EH (cell line): ENCODE results near the gene SLC39A11.
A peak's percentile ranks its signal among the peaks of the same experiment; 100 is the strongest.

ENCODE experiments used
- DNase-seq: peaks from one replicate; pipeline ENCODE4 v3.0.0-alpha.2; 2015; ENCODE audit warnings: low read depth

Gene SLC39A11

DNA sequence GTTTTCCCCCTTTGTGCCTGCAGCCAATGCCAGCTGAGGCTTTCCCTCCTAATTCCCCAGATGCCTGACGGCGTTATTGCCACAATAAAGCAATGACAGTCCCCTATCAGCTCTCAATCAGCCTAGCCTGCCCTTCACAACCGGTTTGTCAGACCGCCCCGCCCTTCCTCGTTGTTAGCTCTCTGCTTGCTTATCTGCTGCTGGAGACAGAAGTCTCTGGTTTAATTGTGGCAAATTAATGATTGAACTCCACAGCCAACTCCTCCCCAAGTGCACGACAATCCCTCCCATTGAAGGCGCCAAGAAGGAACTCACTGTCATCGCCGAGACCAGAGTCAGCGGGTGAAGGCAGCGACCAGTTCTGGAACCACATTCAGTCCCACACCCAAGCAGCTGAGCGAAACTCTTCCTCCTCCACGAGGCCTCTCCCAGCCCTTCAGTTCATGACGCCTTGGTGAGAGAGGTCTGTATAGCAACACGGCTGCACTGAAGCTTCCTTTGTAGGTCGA is 474.4 kb downstream of the SLC39A11 start:
- DNase-seq: no peak

- DNase-seq: no peak
Observed at GRCh38 chr17:72617557-72617956, 474.9 kb downstream of the SLC39A11 start.

DNA sequence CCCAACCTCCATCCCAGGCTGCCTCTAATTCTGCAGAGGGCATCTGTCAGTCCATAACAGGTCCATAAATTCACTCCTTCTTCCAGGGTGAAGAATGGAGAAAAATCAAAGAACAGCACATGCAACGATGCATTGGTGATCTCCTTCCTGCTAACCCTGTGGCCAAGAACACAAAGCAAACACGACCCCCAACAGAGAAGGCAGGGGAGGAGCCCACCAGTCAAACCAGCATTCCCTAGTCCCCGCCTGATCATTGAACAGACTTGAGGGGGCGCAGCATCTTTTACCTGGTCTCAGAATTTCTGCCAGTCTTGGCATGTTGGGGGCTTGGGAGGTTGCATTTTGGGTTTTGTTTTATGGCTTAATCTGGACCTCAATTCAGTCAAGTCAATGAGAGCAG is 476.0 kb downstream of the SLC39A11 start:
- no peak for DNase-seq

DNA sequence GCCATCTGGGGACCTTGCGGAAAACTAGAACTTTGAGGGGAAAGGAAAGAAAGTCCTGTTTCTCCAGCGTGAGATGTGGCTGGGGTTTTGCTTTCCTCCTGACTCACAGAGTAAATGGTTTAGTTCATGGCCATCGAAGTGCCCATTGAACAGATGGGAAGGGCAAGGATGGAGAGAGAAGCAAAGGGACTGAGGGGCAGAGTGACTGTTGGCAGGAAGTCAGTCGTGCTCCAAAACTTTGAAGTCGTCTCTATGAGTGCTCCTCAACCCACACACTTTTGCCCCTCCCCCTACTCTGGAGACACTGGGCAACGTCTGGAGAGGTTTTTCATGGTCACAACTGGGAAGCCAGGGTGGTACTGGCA is 476.9 kb downstream of the SLC39A11 start:
- no peak for DNase-seq

- peak; percentile 76 for DNase-seq
Observed at GRCh38 chr17:72614871-72615626, 477.4 kb downstream of the SLC39A11 start.

DNA sequence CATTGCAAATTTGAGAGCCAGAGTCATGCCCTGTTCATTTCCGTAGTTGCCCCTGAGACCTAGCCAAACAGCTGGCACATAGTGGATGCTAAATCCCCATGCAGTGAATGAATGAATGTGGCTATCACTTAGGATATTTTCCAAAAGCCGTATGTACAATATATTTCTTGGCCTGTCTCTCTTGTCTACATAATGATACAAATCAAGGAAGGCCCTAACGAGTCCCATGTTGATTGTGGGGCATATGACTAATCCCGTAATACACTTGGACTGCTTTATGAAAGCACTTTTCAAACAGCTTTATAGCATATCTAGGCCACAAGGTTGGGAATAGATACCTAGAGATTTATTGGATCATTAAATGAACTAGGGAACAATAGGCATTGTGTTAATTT is 478.0 kb downstream of the SLC39A11 start:
- no peak for DNase-seq

GRCh38 chr17:72613806-72614292 is 478.6 kb downstream of the SLC39A11 start:
- peak; percentile 76 for DNase-seq

GRCh38 chr17:72613396-72613795 is 479.1 kb downstream of the SLC39A11 start:
- DNase-seq: peak; percentile 52

GRCh38 chr17:72611172-72611571 is 481.3 kb downstream of the SLC39A11 start:
- DNase-seq: no peak

- DNase-seq: peak; percentile 73
Observed at GRCh38 chr17:72609501-72609900, 483.0 kb downstream of the SLC39A11 start.

- DNase-seq: no peak
Observed at GRCh38 chr17:72608436-72608835, 484.1 kb downstream of the SLC39A11 start.

DNA sequence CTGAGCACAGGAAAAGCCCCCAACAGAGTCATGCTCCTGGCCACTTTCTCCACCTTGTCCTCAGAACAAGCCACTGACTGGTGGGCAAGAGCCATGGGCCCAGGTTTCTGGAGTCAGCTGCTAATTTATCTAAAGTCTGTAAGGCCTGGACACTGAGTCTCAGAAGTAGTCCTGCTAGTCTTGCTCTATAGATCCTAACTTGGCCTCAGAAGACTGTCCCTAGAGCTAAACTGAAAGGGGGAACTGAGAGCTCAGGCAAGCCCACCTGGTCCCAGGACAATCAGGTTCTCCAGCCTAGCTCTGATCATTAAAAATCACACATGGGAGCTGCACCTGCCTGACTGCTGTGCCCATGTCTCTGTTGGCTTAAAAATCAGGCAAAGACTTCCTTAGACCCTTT is 485.8 kb downstream of the SLC39A11 start:
- DNase-seq: no peak

DNA sequence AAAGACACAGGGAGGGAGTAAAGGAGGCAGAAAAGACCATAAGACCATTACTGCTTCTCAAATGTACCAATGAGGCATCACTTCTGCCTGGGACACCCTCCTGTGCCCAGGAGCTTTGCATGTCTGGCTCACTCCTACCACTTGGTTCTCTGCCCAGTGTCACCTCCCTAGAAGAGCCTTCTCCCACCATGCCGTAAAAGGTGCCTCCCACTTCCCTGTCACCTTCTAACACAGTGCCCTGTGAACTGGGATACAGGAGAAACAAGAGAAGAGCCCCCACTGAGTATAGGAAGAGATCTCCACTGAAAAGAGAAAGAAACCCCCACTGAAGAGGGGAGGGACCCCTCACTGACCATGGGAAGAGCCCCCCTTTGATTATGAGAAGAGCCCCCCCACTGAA is 486.9 kb downstream of the SLC39A11 start:
- no peak for DNase-seq

GRCh38 chr17:72604518-72604917 is 488.0 kb downstream of the SLC39A11 start:
- DNase-seq: no peak

DNA sequence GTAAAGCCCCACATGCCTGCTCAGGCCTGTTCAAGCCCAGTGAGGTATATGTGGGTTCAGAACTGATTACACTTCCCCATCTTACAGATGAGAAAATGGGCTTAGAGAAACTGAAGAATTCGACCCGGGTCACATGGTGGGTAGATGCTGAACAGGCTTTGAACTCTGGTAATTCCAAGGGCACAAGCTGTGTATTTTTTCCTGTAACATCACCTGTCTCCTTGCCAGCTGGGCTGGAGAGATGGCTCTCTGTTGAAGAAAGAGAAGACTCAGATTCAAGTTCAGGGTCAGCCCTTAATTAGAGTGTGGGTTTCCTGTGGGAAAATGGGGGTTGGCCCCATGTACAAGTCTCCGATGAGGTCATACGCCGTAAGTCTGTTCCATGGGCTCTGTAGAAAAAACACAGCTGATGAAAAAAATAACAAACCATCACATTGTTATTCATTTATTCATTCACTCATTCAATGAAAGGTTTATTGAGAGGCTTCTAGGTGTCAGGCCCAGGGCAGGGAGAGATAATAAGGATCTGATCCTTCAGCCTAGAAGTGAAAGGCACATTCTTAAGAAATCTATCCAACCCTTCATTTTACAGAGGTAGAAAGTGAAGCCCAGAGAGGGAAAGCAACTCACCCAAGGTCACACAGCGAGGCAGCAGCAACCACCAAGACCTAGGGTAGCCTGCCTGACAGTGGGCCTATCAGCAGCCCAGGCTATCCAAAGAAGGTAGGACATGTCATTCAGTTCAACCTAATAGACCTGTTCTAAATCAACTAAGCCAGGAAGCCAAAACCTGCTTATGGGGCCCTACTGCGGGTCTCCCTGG is 488.9 kb downstream of the SLC39A11 start:
- peak; percentile 93 for DNase-seq

- peak; percentile 90 for DNase-seq
Observed at GRCh38 chr17:72602517-72603419, 489.7 kb downstream of the SLC39A11 start.

DNA sequence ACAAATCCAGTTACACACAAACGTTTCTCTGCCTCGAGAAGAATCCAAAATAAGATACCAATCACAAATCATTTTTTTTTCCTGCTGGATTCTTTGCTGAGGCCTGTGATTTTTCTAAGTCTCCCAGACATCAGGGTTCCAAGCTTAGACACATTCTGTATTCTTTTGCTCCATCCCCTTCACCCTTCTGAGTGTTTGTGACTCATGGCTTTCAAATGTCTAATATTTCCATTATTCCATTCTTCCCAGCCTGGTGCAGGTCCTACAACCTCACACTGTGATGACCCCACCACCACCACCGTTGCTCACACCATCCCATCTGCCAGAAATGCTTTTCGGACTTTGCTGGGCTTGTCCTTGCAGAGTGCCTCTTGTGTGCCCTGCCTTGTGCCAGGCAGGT is 491.6 kb downstream of the SLC39A11 start:
- peak; percentile 93 for DNase-seq

- DNase-seq: no peak
Observed at GRCh38 chr17:72599891-72600290, 492.6 kb downstream of the SLC39A11 start.

- DNase-seq: peak; percentile 39
Observed at GRCh38 chr17:72598695-72599094, 493.8 kb downstream of the SLC39A11 start.

DNA sequence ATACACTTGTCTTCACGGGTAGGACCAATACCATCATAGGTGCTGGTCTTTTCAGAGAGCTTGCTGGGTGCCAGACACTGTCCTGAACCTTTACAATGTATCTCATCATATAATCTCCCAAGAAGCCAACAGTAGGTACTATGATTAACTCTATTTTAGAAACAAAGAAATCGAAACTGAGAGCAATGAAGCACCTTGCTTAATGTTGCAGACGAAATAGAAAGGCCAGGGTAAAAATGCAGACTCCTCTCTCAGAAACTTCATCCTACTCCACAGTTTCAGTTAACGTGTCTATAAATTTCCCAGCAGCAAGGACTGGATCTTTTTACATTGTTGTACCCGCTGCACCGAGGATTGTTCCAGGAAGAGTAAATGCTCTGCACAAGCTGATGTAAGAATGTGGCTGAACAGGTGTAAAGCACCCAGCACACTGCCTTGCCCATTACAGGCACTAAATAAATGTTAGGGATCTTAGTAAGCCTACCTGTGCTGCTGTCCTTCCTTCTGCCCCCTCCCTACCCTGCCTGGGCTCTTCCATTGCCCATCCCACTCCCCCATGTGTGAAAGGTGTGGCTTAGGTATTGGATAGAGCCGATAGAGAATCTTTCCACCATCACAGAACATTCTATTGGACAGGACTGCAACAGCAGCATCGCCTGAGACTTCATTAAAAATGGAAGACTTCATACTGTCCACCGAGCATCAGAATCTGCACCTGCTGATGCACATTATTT is 495.0 kb downstream of the SLC39A11 start:
- DNase-seq: no peak
